HG03280 (cell line): ENCODE data around the gene LDLRAD4.

Experiments used
- ATAC-seq: cut with Tn5 transposase; IDR thresholded peaks from one replicate; pipeline ENCODE4 v1.9.1; 2021; ENCODE audit warnings: mild to moderate bottlenecking, moderate library complexity; ENCODE audit not compliant: unreplicated experiment

The LDLRAD4 gene

GRCh38 chr18:13617826-13618515 is 399.4 kb downstream of the LDLRAD4 start:
- no peak for ATAC-seq

GRCh38 chr18:13618760-13619438 is 400.3 kb downstream of the LDLRAD4 start:
- no peak for ATAC-seq

GRCh38 chr18:13619505-13620205 is 401.1 kb downstream of the LDLRAD4 start:
- ATAC-seq = no peak

- no peak for ATAC-seq
These were observed 401.7 kb downstream of the LDLRAD4 start for GRCh38 chr18:13620206-13620672.

GRCh38 chr18:13620818-13621445 is 402.4 kb downstream of the LDLRAD4 start:
- no peak for ATAC-seq

GRCh38 chr18:13621446-13621849 is 402.9 kb downstream of the LDLRAD4 start:
- ATAC-seq = no peak

- ATAC-seq = no peak
These were observed 403.5 kb downstream of the LDLRAD4 start for GRCh38 chr18:13621886-13622619.

GRCh38 chr18:13622751-13623150 is 404.2 kb downstream of the LDLRAD4 start:
- no peak for ATAC-seq

- no peak for ATAC-seq
These were observed 404.8 kb downstream of the LDLRAD4 start for GRCh38 chr18:13623348-13623747.

GRCh38 chr18:13623871-13624270 is 405.3 kb downstream of the LDLRAD4 start:
- no peak for ATAC-seq

GRCh38 chr18:13624563-13625237 is 406.1 kb downstream of the LDLRAD4 start:
- ATAC-seq = no peak

- no peak for ATAC-seq
These were observed 406.8 kb downstream of the LDLRAD4 start for GRCh38 chr18:13625355-13625754.

- ATAC-seq = no peak
These were observed 407.4 kb downstream of the LDLRAD4 start for GRCh38 chr18:13625843-13626543.

- ATAC-seq = no peak
These were observed 408.0 kb downstream of the LDLRAD4 start for GRCh38 chr18:13626544-13626908.

- no peak for ATAC-seq
These were observed 409.1 kb downstream of the LDLRAD4 start for GRCh38 chr18:13627639-13628038.

GRCh38 chr18:13628211-13628610 is 409.7 kb downstream of the LDLRAD4 start:
- no peak for ATAC-seq

- ATAC-seq = peak; percentile 63
These were observed 411.5 kb downstream of the LDLRAD4 start for GRCh38 chr18:13629841-13630715.

- ATAC-seq = no peak
These were observed 412.2 kb downstream of the LDLRAD4 start for GRCh38 chr18:13630716-13631268.
